BJ (cell line): ENCODE results near the gene DIABLO. TPM values are rescaled to one million over a fixed set of nuclear protein-coding genes. Genes with fewer than 3 reads are reported as not detected.
"Not testable (repeated sequence)": the region's sequence is repeated elsewhere in the genome, so short reads cannot be mapped to it uniquely, and the experiment has no call there.

Source experiments
- CTCF ChIA-PET: fragments of 350-600 bp; formaldehyde crosslinking; extraction: SDS; loops from one replicate; lab custom pipeline; 2021; ENCODE audit warnings: antibody characterized with exemption, inconsistent platforms; lab: Yijun Ruan, JAX
- POLR2A ChIA-PET: fragments of 300-600 bp; sonication (Branson Sonifier 250); formaldehyde crosslinking; extraction: SDS; loops from one replicate; lab custom pipeline; 2021; ENCODE audit warnings: antibody characterized with exemption; lab: Charles Lee
- DNase-seq: peaks from one replicate; pipeline ENCODE4 v3.0.0-alpha.2; 2011; ENCODE audit warnings: low read depth
- H3K27me3 ChIP-seq: 2 replicates; pipeline ENCODE4 v1.6.0; 2011; ENCODE audit warnings: low read length; ENCODE audit not compliant: control insufficient read depth, insufficient read depth
- H3K36me3 ChIP-seq: 2 replicates; pipeline ENCODE4 v1.5.1; 2011; ENCODE audit warnings: low read length; ENCODE audit not compliant: control insufficient read depth, insufficient read depth
- H3K4me3 ChIP-seq: 2 replicates; pipeline ENCODE4 v1.5.1; 2011; ENCODE audit warnings: low read depth, mild to moderate bottlenecking, control low read depth, low read length
- polyA plus RNA-seq: library from polyadenylated mRNA; depleted of rRNA; stranded (reverse); fragments of >200 nt; gene quantifications from 2 replicates; pipeline ENCODE4 v1.2.3, GENCODE V29; 2011
- TF ChIP-seq, protein P1 (sequence below): IDR thresholded peaks from 2 replicates; pipeline ENCODE4 v1.5.1; 2011; ENCODE audit warnings: low read depth, mild to moderate bottlenecking, control low read depth, inconsistent platforms, low read length, moderate library complexity; ENCODE audit not compliant: insufficient read depth

The DIABLO gene
- polyA plus RNA-seq, 1 experiment: 49.1 TPM

DNA sequence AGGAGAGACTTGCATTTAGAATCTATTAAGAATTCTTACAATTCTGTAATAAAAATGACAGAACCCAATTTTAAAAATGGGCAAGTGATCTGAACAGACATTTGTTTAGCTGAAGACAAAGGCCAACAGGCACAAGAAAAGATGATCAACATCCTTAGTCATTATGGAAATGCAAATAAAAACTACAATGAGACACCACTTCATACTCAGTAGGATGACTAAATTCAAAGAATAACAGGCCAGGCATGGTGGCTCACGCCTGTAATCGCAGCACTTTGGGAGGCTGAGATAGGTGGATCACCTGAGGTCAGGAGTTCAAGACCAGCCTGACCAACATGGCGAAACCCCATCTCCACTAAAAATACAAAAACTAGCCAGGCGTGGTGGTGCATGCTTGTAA lies 32.6 kb upstream of the DIABLO start:
- H3K36me3 ChIP-seq, H3K4me3 ChIP-seq, H3K27me3 ChIP-seq, CTCF ChIA-PET, DNase-seq, POLR2A ChIA-PET: not testable (repeated sequence)

DNA sequence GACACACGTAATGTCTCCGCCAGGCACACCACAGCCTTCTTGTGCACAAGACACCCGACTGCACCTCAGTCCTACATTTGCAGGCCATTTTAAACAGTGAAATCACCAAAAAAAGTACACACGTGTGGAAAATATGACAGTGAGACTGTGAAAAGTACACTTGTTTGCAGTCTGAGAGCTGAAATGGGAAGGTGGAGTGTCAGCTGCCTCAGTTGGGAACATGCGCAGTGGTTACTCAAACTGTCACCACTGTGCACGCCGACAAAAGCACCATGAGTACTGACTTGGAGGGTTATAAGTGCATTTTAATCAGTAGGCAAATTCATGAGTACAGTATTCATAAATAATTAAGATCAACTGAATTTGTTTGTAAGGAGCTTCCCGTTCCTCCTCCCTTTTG lies 24.7 kb upstream of the DIABLO start:
- ChIA-PET POLR2A (no interaction called here), CTCF (interaction anchor here (0.6 kb wide), 1 partner anchor 9 kb away, joined by 3 read pairs; no protein-coding TSS in a partner anchor)
- no peak for DNase-seq
- Histone ChIP-seq H3K4me3 (no peak overlapping the region), H3K27me3 (no peaks in the 10 kb centered on the region), H3K36me3 (peaks cover 6% of the 10 kb centered on the region)
- TF ChIP-seq, protein P1, sequence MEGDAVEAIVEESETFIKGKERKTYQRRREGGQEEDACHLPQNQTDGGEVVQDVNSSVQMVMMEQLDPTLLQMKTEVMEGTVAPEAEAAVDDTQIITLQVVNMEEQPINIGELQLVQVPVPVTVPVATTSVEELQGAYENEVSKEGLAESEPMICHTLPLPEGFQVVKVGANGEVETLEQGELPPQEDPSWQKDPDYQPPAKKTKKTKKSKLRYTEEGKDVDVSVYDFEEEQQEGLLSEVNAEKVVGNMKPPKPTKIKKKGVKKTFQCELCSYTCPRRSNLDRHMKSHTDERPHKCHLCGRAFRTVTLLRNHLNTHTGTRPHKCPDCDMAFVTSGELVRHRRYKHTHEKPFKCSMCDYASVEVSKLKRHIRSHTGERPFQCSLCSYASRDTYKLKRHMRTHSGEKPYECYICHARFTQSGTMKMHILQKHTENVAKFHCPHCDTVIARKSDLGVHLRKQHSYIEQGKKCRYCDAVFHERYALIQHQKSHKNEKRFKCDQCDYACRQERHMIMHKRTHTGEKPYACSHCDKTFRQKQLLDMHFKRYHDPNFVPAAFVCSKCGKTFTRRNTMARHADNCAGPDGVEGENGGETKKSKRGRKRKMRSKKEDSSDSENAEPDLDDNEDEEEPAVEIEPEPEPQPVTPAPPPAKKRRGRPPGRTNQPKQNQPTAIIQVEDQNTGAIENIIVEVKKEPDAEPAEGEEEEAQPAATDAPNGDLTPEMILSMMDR: no peak

DNA sequence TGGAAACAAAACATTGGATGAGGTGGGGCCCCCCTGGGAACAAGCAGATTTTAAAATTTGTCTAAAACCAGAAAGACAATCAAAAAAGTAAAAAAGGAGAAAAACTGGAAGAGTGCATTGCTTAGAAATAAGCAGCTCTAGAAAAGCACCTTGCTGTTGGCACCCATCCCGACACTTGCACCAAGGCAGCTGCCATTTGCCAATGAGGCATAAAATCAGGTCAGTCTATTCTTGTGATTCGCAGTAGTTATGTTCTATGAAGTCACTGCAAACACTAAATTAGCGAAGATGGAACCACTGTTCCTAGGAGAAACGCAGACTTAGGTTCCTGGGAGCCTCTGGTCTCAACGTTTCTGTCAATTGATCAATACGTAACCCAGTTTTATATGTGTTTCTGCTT lies 24.2 kb upstream of the DIABLO start:
- peaks cover 6% of the 10 kb centered on the region for H3K36me3 ChIP-seq
- CTCF ChIA-PET: no interaction called here
- DNase-seq: no peak
- H3K4me3 ChIP-seq: no peak overlapping the region
- POLR2A ChIA-PET: no interaction called here
- no peaks in the 10 kb centered on the region for H3K27me3 ChIP-seq
- TF ChIP-seq, protein P1: no peak

DNA sequence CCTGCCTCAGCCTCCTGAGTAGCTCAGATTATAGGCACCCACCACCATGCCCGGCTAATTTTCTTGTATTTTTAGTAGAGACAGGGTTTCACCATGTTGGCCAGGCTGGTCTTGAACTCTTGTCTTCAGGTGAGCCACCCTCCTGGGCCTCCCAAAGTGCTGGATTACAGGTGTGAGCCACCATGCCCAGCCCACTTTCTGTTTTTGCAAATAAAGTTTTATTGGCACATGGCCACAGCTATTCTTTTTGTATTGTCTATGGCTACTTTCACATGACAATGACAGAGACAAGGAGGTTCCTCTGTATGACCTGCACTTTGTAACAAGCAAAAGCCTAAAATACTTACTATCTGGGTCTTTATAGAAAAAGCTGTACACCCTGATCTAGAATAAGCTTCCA lies 19.7 kb upstream of the DIABLO start:
- H3K4me3 ChIP-seq: no peak overlapping the region
- DNase-seq: no peak
- ChIA-PET CTCF (interaction anchor here (1.8 kb wide), 1 partner anchor 16 kb away, joined by 4 read pairs; no protein-coding TSS in a partner anchor), POLR2A (no interaction called here)
- no peaks in the 10 kb centered on the region for H3K27me3 ChIP-seq
- TF ChIP-seq, protein P1: no peak
- H3K36me3 ChIP-seq: peaks cover 8% of the 10 kb centered on the region

DNA sequence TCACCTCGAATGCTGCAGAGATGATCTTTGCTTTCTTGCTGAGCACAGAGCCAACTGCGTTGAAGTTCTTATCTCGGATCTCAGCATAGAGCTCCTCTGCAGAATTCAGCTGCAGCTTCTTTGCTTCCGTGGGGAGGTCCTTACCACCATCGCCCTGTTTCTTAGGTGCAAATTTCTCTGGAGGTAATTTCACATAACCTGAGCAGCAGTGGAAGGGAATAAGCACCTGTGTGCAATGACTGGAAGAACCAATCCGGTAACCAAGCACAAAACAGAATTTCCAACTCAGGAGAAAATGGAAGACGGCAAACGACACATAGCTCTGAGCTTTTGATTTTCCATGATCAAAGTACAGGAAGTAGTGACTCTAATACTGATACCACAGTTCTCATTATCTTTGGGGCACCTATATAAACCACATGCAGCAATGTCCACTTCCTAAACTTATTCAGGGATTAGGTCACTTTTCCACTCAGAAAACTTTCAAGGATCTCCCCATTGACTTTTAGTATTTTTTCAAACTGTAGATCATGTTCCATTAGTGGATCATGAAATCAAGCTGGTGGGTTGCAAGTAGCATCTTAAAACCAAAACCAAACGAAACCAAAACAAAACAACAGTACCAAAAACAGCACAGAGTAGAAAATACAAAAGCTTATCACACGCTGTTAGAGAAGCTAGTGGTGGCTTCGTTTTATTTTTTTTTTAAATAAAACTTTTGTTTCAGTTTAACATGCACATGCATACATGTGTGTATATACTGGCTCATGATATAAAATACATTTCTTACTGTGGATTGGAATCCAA lies 18.9 kb upstream of the DIABLO start:
- no peaks in the 10 kb centered on the region for H3K27me3 ChIP-seq
- DNase-seq: no peak
- TF ChIP-seq, protein P1: no peak
- ChIA-PET CTCF (interaction anchor here (1.8 kb wide), 1 partner anchor 15 kb away, joined by 4 read pairs; no protein-coding TSS in a partner anchor), POLR2A (interaction anchor here (0.5 kb wide), 1 partner anchor 19 kb away, joined by 3 read pairs; the partner anchor contains the start of gene DIABLO)
- no peak overlapping the region for H3K4me3 ChIP-seq
- peaks cover 8% of the 10 kb centered on the region for H3K36me3 ChIP-seq
